CD4-positive, alpha-beta T cell treated with Interferon gamma for 1 hour (primary cell): ENCODE data around the gene ESRP2.

Experiments
- DNase-seq: peaks from one replicate; pipeline ENCODE4 v3.0.0-alpha.2; 2020

The ESRP2 gene

GRCh38 chr16:68235887-68236136 lies at the start of gene ESRP2:
Gene ESRP2, minus strand, starts transcription at chr16:68236127. Its CDS starts 82 bp downstream, at chr16:68236045.
- no peak for DNase-seq

GRCh38 chr16:68285683-68286082 lies 49.8 kb upstream of the ESRP2 start:
- no peak for DNase-seq

GRCh38 chr16:68284847-68285246 lies 48.9 kb upstream of the ESRP2 start:
- DNase-seq = peak; percentile 44

- DNase-seq = no peak
Observed at GRCh38 chr16:68283801-68284598, 48.1 kb upstream of the ESRP2 start.

- no peak for DNase-seq
Observed at GRCh38 chr16:68283346-68283745, 47.4 kb upstream of the ESRP2 start.

- DNase-seq = no peak
Observed at GRCh38 chr16:68282064-68282452, 46.1 kb upstream of the ESRP2 start.

- no peak for DNase-seq
Observed at GRCh38 chr16:68281368-68282063, 45.6 kb upstream of the ESRP2 start.

- DNase-seq = no peak
Observed at GRCh38 chr16:68279726-68280558, 44.0 kb upstream of the ESRP2 start.

- DNase-seq = no peak
Observed at GRCh38 chr16:68276223-68276622, 40.3 kb upstream of the ESRP2 start.

- DNase-seq = peak; percentile 28
Observed at GRCh38 chr16:68275611-68276191, 39.8 kb upstream of the ESRP2 start.

GRCh38 chr16:68274441-68274840 lies 38.5 kb upstream of the ESRP2 start:
- no peak for DNase-seq

GRCh38 chr16:68273896-68274295 lies 38.0 kb upstream of the ESRP2 start:
- no peak for DNase-seq

- no peak for DNase-seq
Observed at GRCh38 chr16:68273459-68273858, 37.5 kb upstream of the ESRP2 start.

- DNase-seq = peak; percentile 41
Observed at GRCh38 chr16:68272507-68273209, 36.7 kb upstream of the ESRP2 start.

GRCh38 chr16:68270353-68270752 lies 34.4 kb upstream of the ESRP2 start:
- DNase-seq = no peak

- DNase-seq = no peak
Observed at GRCh38 chr16:68269793-68270192, 33.9 kb upstream of the ESRP2 start.

GRCh38 chr16:68267612-68268405 lies 31.9 kb upstream of the ESRP2 start:
- DNase-seq = no peak

- DNase-seq = peak; percentile 32
Observed at GRCh38 chr16:68265078-68265920, 29.4 kb upstream of the ESRP2 start.

- peak; percentile 81 for DNase-seq
Observed at GRCh38 chr16:68264128-68265077, 28.5 kb upstream of the ESRP2 start, which contains the start of gene SLC7A6. Gene SLC7A6, plus strand, starts transcription at chr16:68264526. Its CDS starts 10,201 bp downstream, at chr16:68274727.
